GM12874 (cell line): Measurements from ENCODE around the gene TMEM217.
A peak's percentile ranks its signal among the peaks of the same experiment; 100 is the strongest.

Experiments used
- CTCF ChIP-seq: IDR thresholded peaks from 2 replicates; pipeline ENCODE4 v1.5.1; 2011; ENCODE audit warnings: low read depth, mild to moderate bottlenecking, control low read depth, low read length, moderate library complexity; ENCODE audit not compliant: insufficient read depth

Gene TMEM217

GRCh38 chr6:37207903-37208456 lies 50.0 kb downstream of the TMEM217 start:
- peak; percentile 91 for TF ChIP-seq CTCF

- no peak for TF ChIP-seq CTCF
These were observed 51.3 kb downstream of the TMEM217 start for GRCh38 chr6:37206622-37207021.

GRCh38 chr6:37205997-37206340 lies 52.0 kb downstream of the TMEM217 start:
- TF ChIP-seq CTCF: no peak

- no peak for TF ChIP-seq CTCF
These were observed 52.6 kb downstream of the TMEM217 start for GRCh38 chr6:37205175-37205996.

GRCh38 chr6:37204014-37204751 lies 53.8 kb downstream of the TMEM217 start:
- no peak for TF ChIP-seq CTCF

GRCh38 chr6:37202788-37203491 lies 55.0 kb downstream of the TMEM217 start:
- no peak for TF ChIP-seq CTCF

- no peak for TF ChIP-seq CTCF
These were observed 56.2 kb downstream of the TMEM217 start for GRCh38 chr6:37201726-37202125.
